Stomach (tissue), 4 donors: ENCODE results near the gene SLFN14.

Experiments used
- CTCF ChIP-seq, 7 experiments: fragments of 450-650 bp in 4 of 7; fragments of 200-600 bp in 3 of 7; sonication (generic) in 3 of 7; IDR thresholded peaks; one replicate each; pipeline ENCODE4 v1.5.1; 2016 to 2019; ENCODE audit warnings: antibody characterized with exemption in 7 of 7, control low read depth in 2 of 7, mild to moderate bottlenecking in 1 of 7
- EP300 ChIP-seq: sonication (generic); formaldehyde crosslinking; IDR thresholded peaks from one replicate; pipeline ENCODE4 v1.6.1; 2017; ENCODE audit warnings: antibody characterized with exemption
- POLR2A ChIP-seq, 4 donors: fragments of 450-650 bp; IDR thresholded peaks; one replicate each; pipeline ENCODE4 v1.6.1; 2016; ENCODE audit warnings: antibody characterized with exemption in 4 of 4, control low read depth in 2 of 4, mild to moderate bottlenecking in 1 of 4, moderate library complexity in 1 of 4

GRCh38 chr17:35548978-35549377, 11.6 kb downstream of the SLFN14 start:
- TF ChIP-seq CTCF (IDR thresholded peaks at IDR 0.05) = no peak
- TF ChIP-seq EP300 = no peak
- TF ChIP-seq POLR2A (IDR thresholded peaks at IDR 0.05) = no peak
